CD14-positive monocyte (primary cell): ENCODE data around the gene STK32B. TPM values are rescaled to one million over a fixed set of nuclear protein-coding genes. Genes with fewer than 3 reads are reported as not detected.

ENCODE experiments used
- DNase-seq, 3 donors: peaks; one replicate each; pipeline ENCODE4 v3.0.0-alpha.2; 2011 to 2022
- H2AFZ ChIP-seq: 2 replicates; pipeline ENCODE4 v1.6.0; 2012; ENCODE audit warnings: mild to moderate bottlenecking, low read depth, low read length, inconsistent platforms; ENCODE audit not compliant: insufficient read depth, poor library complexity, severe bottlenecking
- H3K27ac ChIP-seq, 2 donors: 1 replicate in 1 of 2; 2 replicates in 1 of 2; pipeline ENCODE4 v1.5.1; 2012 to 2013; ENCODE audit warnings: low read length in 2 of 2, control low read depth in 1 of 2, inconsistent platforms in 1 of 2, low read depth in 1 of 2, mild to moderate bottlenecking in 1 of 2
- H3K27me3 ChIP-seq, 2 donors: one replicate each; pipeline versions ENCODE4 v1.6.0 to v1.6.1; 2011 to 2013; ENCODE audit warnings: low read length in 2 of 2; ENCODE audit not compliant: control insufficient read depth in 2 of 2, insufficient read depth in 2 of 2
- H3K36me3 ChIP-seq, 2 donors: replicated peaks in 1 of 2; 1 replicate in 1 of 2; 2 replicates in 1 of 2; pipeline versions ENCODE4 v1.5.1 to v1.6.1; 2012 to 2013; ENCODE audit warnings: low read length in 2 of 2, control low read depth in 1 of 2, inconsistent platforms in 1 of 2, mild to moderate bottlenecking in 1 of 2; ENCODE audit not compliant: insufficient read depth in 2 of 2, control insufficient read depth in 1 of 2
- H3K4me1 ChIP-seq, 2 donors: 1 replicate in 1 of 2; 2 replicates in 1 of 2; pipeline versions ENCODE4 v1.5.1 to v1.6.1; 2012 to 2013; ENCODE audit warnings: low read length in 2 of 2, control low read depth in 1 of 2, inconsistent platforms in 1 of 2, mild to moderate bottlenecking in 1 of 2, moderate library complexity in 1 of 2; ENCODE audit not compliant: insufficient read depth in 2 of 2, control insufficient read depth in 1 of 2
- H3K4me2 ChIP-seq: replicated peaks from 2 replicates; pipeline ENCODE3; 2012; ENCODE audit warnings: low read length, moderate library complexity, mild to moderate bottlenecking; ENCODE audit not compliant: poor library complexity, severe bottlenecking; ENCODE audit errors: extremely low read depth
- H3K4me3 ChIP-seq, 3 experiments: fragments of 200-600 bp in 1 of 3; sonication (generic) in 1 of 3; replicated peaks in 1 of 3; 1 replicate in 2 of 3; 2 replicates in 1 of 3; pipeline ENCODE4 v1.5.1; 2011 to 2013; ENCODE audit warnings: low read length in 3 of 3, mild to moderate bottlenecking in 3 of 3, control low read depth in 2 of 3, low read depth in 2 of 3, inconsistent platforms in 1 of 3, moderate library complexity in 1 of 3
- H3K79me2 ChIP-seq: 2 replicates; pipeline ENCODE4 v1.6.0; 2012; ENCODE audit warnings: mild to moderate bottlenecking, control low read depth, inconsistent platforms, low read length, moderate library complexity; ENCODE audit not compliant: insufficient read depth
- H3K9ac ChIP-seq: 2 replicates; pipeline ENCODE4 v1.6.0; 2017; ENCODE audit warnings: low read length, mild to moderate bottlenecking; ENCODE audit not compliant: insufficient read depth, poor library complexity, severe bottlenecking
- H3K9me3 ChIP-seq, 2 donors: replicated peaks in 1 of 2; 1 replicate in 1 of 2; 2 replicates in 1 of 2; pipeline versions ENCODE4 v1.5.1 to v1.6.1; 2012 to 2013; ENCODE audit warnings: low read length in 2 of 2, control low read depth in 1 of 2; ENCODE audit not compliant: control insufficient read depth in 1 of 2, insufficient read depth in 1 of 2
- H4K20me1 ChIP-seq: 2 replicates; pipeline ENCODE4 v1.6.0; 2012; ENCODE audit warnings: mild to moderate bottlenecking, low read length, control low read depth, moderate library complexity; ENCODE audit not compliant: insufficient read depth
- H3K27ac Mint-ChIP-seq, 7 donors: one replicate each; pipeline ENCODE4 v1.8.0; 2020; ENCODE audit warnings: mild to moderate bottlenecking in 7 of 7, mixed read lengths in 7 of 7, moderate library complexity in 6 of 7, inconsistent platforms in 2 of 7
- H3K27me3 Mint-ChIP-seq, 3 donors: one replicate each; pipeline ENCODE4 v1.8.0; 2021 to 2022; ENCODE audit warnings: low read depth in 3 of 3, mild to moderate bottlenecking in 3 of 3, mixed read lengths in 3 of 3, moderate library complexity in 3 of 3, inconsistent platforms in 1 of 3
- H3K36me3 Mint-ChIP-seq, 2 donors: one replicate each; pipeline ENCODE4 v1.8.0; 2020; ENCODE audit warnings: mixed read lengths in 2 of 2, inconsistent platforms in 1 of 2, mild to moderate bottlenecking in 1 of 2
- H3K4me1 Mint-ChIP-seq: one replicate; pipeline ENCODE4 v1.8.0; 2020; ENCODE audit warnings: mild to moderate bottlenecking, mixed read lengths
- H3K4me3 Mint-ChIP-seq, 2 donors: one replicate each; pipeline ENCODE4 v1.8.0; 2020; ENCODE audit warnings: mild to moderate bottlenecking in 2 of 2, mixed read lengths in 2 of 2, moderate library complexity in 1 of 2
- H3K9me3 Mint-ChIP-seq, 7 donors: one replicate each; pipeline ENCODE4 v1.8.0; 2020 to 2022; ENCODE audit warnings: mixed read lengths in 7 of 7, mild to moderate bottlenecking in 6 of 7, moderate library complexity in 6 of 7, inconsistent platforms in 2 of 7
- intact Hi-C, 2 donors: fragments of 100-400 bp; cut with micrococcal nuclease; formaldehyde crosslinking; loops; one replicate each; pipeline versions ENCODE4 v1.15.0 to v1.15.1; 2023
- polyA plus RNA-seq, 3 donors: library from polyadenylated mRNA; depleted of rRNA in 1 of 3; unstranded in 2 of 3; stranded (reverse) in 1 of 3; fragments of 300-500 nt in 2 of 3; fragments of >200 nt in 1 of 3; fragmentation: Illumina TruSeq in 2 of 3; gene quantifications; 1 replicate in 2 of 3; 2 replicates in 1 of 3; pipeline ENCODE4 v1.2.3, GENCODE V29; 2012 to 2021
- TF ChIP-seq, protein P1 (sequence below): fragments of 200-600 bp; IDR thresholded peaks from one replicate; pipeline ENCODE4 v1.8.0; 2022; ENCODE audit warnings: antibody characterized with exemption, mild to moderate bottlenecking

Gene STK32B
- polyA plus RNA-seq, 3 donors: 0.61 to 1.7 (median 0.75) TPM

DNA sequence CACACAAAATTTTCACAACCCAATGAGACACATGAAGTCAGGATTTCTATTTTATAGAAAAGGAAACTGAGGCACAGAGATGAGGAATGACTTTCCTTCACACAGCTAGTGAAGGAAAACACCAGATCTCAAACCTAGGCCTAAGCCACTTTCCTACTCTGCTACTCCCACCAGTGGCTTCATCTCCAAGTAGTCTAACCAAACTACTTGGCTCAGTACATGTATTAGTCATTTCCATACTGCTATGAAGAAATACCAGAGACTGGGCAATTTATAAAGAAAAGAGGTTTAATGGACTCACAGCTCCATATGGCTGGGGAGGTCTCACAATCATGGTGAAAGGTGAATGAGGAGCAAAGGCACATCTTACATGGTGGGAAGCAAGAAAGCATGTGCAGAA is 460.5 kb downstream of the STK32B start:
- H3K27ac Mint-ChIP-seq: no peak overlapping the region
- Histone ChIP-seq H3K4me3 (no peak overlapping the region), H3K4me1 (no peaks in the 10 kb centered on the region), H4K20me1 (no peaks in the 10 kb centered on the region), H3K27ac (no peak overlapping the region), H3K27me3 (no peaks in the 10 kb centered on the region), H3K4me2 (no peak overlapping the region), H3K79me2 (no peaks in the 10 kb centered on the region), H3K9me3 (no peaks in the 10 kb centered on the region), H3K36me3 (no peaks in the 10 kb centered on the region), H2AFZ (no peak overlapping the region), H3K9ac (no peak overlapping the region)
- no peak for DNase-seq
- H3K27me3 Mint-ChIP-seq: peaks cover 0 to 2% (median 0%) of the 10 kb centered on the region in 3 donors
- H3K36me3 Mint-ChIP-seq: no peaks in the 10 kb centered on the region
- no peak overlapping the region for H3K4me3 Mint-ChIP-seq
- H3K4me1 Mint-ChIP-seq: no peaks in the 10 kb centered on the region
- TF ChIP-seq, protein P1, sequence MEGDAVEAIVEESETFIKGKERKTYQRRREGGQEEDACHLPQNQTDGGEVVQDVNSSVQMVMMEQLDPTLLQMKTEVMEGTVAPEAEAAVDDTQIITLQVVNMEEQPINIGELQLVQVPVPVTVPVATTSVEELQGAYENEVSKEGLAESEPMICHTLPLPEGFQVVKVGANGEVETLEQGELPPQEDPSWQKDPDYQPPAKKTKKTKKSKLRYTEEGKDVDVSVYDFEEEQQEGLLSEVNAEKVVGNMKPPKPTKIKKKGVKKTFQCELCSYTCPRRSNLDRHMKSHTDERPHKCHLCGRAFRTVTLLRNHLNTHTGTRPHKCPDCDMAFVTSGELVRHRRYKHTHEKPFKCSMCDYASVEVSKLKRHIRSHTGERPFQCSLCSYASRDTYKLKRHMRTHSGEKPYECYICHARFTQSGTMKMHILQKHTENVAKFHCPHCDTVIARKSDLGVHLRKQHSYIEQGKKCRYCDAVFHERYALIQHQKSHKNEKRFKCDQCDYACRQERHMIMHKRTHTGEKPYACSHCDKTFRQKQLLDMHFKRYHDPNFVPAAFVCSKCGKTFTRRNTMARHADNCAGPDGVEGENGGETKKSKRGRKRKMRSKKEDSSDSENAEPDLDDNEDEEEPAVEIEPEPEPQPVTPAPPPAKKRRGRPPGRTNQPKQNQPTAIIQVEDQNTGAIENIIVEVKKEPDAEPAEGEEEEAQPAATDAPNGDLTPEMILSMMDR: no peak
- peaks cover 0 to 14% (median 9%) of the 10 kb centered on the region in 7 donors for H3K9me3 Mint-ChIP-seq
- intact Hi-C loops: no loop called here

DNA sequence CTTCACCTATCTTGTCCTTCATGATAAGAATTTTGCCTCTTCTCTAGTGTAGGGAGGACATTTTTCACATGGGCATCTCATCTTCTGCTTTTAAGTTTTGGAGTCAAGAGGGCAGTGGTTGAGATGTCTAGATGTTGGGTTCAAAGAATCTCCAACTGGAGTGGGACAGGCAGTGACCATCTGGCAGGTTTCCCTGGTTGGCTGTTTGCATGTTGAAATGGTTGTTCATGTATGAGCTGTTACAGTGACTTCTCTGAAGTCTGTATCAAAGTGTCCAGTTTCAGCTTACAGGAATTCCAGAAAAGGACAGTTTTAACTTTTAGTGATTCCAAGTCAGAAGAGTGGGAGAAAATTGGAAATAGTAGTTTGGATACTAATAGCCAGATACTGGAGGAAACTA is 464.4 kb downstream of the STK32B start:
- H3K9me3 Mint-ChIP-seq: peaks cover 2 to 26% (median 10%) of the 10 kb centered on the region in 7 donors
- no peak overlapping the region for H3K4me3 ChIP-seq
- H3K79me2 ChIP-seq: no peaks in the 10 kb centered on the region
- DNase-seq: no peak
- no peak overlapping the region for H3K4me2 ChIP-seq
- no peak overlapping the region for H2AFZ ChIP-seq
- no peak overlapping the region for H3K9ac ChIP-seq
- peaks cover 0 to 2% (median 0%) of the 10 kb centered on the region in 3 donors for H3K27me3 Mint-ChIP-seq
- no peaks in the 10 kb centered on the region for H3K4me1 Mint-ChIP-seq
- H3K4me1 ChIP-seq: no peaks in the 10 kb centered on the region
- no peaks in the 10 kb centered on the region for H3K36me3 ChIP-seq
- intact Hi-C loops: no loop called here
- TF ChIP-seq, protein P1: no peak
- H4K20me1 ChIP-seq: no peaks in the 10 kb centered on the region
- H3K27ac Mint-ChIP-seq: no peak overlapping the region
- no peak overlapping the region for H3K27ac ChIP-seq
- no peaks in the 10 kb centered on the region for H3K27me3 ChIP-seq
- no peaks in the 10 kb centered on the region for H3K9me3 ChIP-seq
- no peaks in the 10 kb centered on the region for H3K36me3 Mint-ChIP-seq
- no peak overlapping the region for H3K4me3 Mint-ChIP-seq
